Activated CD4-positive, alpha-beta T cell treated with anti-CD3 and anti-CD28 coated beads, Interleukin-10, Interleukin-2, amounts not matched to agents 100 ng/mL and 50 ng/mL, durations not matched to agents 16 hours and 8 hours (primary cell): ENCODE results near the gene DDA1.

ENCODE experiments used
- DNase-seq: peaks from one replicate; pipeline ENCODE4 v3.0.0-alpha.2; 2020

The DDA1 gene

DNA sequence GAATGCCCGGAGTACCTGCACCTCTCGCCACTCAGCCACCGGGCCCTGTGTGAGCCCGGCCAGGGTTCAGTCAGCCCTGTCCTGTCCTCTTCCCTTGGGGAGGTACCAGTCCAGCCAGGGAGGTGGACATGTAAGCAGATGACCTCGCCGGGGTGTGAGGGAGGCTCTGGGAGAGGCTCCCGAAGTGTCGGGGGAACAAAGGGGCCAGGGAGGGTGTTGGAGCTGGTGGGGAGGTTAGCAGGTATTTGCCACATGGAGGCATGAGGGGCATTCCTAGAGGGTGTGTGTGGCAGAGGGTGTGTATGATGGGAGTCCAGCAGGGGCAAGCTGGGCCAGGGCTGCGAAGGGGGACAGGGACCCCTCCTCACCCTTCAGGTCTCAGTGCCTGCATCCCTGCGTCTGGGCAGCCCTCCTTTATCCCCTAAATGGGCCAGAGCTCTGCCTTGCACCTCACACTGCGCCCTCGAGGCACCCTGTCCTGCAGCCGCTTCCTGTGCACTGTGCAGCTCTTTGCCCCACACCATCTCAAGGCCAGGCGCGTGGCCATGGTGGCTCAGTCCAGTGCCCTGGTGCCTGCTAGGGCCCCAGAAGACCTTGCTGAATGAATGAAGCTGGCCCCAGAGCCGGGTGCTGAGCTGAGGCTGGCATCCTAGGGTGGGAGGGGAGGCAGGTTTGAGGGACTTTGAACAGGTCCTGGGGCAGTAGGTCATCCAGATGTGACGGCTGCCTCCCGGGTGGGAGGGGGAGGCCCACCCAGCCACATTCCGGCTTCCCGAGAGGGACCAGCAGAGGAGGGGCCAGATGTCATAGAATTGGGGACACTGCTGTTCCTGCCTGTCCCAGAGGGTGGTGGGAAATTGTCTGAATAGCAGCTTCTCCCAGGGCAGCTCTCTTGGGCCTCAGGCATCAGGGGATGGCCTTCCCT is 3.1 kb downstream of the DDA1 start:
- DNase-seq, result no peak

DNA sequence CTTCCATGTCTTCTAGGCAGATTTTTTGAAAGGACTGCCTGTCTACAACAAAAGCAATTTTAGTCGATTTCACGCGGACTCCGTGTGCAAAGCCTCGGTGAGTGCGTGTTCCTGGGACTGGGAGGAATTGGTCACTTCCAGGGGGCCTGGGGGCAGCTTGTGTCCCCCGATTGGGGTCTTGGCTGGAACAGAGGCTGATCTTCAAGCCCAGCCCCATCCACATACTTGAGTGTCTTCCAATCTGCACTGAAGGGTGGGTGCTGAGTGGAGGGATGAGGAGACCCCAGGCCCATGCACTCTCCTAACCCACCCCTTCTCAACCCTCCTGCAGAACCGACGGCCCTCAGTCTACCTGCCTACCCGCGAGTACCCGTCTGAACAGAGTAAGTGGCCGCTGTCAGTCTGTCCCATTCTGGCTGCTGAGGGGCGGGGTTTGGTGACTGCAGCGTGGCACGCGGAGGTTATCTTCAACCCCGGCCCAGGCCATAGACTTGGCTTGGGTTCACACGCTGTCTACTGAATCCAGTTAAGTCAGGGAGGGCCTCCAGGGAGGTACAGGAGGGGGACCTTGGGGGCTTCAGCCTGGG is 4.7 kb downstream of the DDA1 start:
- DNase-seq, result no peak

DNA sequence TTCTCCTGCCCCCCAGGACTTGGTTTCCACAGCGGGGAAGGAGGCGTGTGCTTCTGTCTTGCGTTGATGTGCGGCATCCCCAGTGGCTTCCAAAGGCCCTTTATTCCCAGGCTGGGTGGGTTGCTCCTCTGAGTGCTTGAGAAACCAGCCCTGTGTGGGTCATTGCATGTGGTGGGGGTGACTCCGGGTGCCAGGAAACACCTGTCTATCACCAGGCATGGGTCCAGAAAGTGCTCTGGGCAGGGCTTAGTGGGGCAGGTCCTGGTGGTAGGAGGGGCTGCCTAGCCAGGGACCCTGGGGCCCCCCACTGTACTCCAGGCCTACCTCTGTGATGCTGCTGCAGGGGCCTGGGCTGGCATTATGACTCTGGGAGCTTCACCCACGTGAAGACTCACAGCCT is 9.6 kb downstream of the DDA1 start:
- DNase-seq, result no peak

DNA sequence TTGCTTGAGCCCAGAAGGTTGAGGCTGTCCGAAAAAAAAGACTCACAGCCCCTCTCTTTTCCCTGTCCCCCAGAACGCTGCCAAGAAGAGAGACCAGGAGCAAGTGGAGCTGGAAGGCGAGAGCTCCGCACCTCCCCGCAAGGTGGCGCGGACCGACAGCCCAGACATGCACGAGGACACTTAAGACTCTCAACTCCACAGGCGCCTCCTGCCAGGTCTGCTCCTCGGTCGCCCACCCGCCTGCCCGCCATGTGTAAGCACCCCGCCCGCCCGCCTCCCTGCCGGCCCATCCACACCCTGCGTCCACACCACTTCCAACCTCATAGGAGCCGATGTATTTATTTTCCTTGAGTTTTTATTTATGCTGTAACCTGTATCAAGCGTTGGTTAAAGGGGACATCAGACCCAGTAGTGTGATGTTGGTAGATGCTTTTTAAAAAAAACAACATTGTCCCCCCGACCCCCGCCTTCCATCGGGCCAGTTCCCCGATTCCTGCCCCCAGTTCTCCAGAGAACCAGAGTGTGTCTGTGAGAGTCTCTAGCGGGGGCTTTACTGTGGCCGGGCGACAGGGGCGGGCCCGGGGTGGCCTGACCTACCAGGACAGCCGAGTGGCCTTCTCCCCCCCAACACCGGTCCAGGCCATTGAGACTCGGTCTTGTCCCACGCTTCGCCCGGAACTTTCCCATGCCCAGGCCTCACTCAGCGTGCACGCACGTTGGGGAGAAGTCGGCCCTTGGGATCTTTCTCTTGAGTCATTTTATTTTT is 10.3 kb downstream of the DDA1 start:
- no peak for DNase-seq

DNA sequence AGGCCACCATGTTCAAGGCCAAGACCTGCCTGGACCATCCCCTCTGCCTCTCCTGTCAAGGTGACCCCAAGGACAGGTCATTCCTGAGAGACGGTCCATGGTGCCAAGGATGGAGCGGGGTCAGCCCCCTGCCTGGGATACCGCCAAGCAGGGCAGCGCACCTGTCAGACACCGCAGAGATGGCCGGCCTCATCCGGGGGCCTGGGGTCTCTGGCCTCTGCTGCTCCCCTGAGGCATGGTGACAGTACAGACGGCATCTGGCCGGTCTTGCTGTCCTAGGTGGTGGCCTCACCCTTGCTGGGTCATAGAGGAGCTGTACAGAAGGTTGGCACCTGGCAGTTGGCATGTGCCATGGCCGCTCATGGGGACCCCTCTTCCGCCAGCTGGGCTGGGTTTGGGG is 11.1 kb downstream of the DDA1 start:
- no peak for DNase-seq

DNA sequence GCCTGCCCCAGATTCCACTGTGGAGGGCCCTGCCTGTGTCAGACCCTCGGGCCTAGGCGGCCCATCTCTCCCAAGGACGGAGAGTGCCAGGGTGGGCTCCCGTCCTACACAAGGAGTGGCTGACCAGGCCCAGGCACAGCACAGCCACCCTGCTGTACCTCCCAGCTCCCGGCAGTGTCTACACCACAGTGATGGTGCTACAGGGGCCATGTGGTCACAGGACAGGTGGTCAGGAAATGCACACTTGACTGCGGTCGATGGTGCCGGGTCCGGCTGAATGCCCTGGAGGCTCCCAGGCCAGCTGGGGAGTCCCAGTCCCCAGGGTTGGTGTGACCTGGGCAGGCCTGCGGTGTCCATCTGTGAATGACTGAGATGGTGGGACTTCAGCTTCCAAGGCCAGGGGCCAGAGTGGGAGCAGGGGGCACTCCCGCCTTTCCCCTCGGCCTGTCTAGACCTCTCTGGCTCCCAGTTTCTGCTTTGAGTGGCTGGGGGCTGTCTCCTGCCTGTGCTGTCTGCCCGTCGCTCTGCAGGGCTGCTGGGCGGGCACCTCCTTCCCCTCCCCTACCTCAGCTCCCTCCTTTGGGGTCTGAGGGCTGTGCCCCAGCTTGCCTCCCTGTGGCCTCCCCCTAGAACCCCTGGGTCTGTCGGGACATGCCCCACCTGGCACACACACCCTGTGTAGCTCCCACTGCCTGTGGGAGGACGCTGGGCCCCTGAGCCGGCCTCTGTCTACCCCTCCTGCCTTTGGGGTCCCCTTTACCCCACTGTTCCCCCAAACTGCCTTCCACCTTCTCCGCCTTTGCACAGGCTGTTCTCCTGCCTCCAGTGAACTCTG is 12.5 kb downstream of the DDA1 start:
- no peak for DNase-seq

DNA sequence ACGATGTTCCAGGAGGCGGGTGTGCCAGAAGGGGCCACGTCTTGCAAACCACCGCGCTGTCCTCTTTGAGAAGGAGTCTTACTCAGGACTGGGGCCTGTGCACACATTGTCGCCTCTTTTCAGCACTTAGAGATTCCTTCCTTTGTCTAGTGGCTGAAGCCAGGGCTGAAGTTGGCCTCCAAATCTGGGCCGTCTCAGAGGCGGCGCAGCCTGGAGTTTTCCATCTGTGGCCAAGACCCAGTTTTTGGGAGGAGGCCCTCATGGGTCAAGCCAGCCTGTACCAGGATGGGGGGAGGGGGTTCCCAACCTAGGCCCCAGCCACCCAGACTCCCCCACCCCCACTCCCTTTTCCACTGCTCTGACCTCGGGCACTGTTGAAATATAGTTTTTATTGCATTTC is 13.5 kb downstream of the DDA1 start:
- DNase-seq, result no peak

DNA sequence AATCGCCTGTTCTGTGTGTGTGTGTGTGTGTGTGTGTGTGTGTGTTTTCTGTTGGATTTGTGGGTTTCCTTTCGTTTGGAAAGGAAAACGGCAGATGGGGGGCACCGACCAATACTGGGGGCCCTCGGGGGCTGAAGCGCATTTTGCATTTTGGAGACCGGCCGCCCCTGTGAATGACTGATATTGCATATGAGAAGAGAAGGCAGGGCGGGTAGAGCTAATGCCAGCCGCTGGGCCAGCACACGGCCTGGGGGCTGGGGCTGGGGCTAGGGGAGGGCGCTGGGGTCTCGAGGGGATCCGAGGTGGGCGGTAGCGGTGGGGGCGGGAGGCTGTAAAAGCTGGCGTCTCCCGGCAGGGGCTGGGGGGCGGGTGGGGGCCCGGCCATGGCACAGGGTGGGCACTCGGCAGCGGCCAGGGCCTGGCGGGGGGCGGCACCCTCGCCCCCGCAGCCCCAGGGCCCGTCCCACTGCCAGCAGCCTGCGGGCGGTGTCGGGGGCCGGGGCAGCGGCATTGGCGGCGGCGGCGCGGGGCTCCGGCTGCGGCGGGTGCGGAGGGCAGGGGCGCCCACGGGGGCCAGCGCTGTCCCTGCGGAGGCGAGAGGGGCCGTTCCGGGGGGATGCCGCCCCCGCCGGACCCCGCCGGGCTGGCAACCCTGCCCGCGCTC is 14.1 kb downstream of the DDA1 start:
- no peak for DNase-seq

DNA sequence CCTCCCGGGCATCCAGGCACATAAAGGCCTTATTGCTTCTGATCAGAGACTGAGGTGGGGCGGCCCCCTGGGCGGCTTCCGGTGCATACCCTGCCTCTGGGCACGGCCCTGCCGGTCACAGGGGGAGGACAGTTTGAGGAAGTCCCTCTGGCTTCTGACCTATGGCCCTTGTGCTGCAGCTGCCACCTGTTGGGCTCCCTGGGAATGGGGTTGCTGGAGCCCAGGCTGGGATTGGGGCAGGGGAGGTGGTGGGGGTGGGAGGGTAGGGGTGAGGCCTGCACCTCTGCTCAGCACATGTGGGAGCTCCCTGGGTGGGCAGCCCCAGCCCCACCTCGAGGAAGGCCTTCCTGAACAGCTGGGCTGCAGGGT is 14.6 kb downstream of the DDA1 start:
- DNase-seq, result no peak

DNA sequence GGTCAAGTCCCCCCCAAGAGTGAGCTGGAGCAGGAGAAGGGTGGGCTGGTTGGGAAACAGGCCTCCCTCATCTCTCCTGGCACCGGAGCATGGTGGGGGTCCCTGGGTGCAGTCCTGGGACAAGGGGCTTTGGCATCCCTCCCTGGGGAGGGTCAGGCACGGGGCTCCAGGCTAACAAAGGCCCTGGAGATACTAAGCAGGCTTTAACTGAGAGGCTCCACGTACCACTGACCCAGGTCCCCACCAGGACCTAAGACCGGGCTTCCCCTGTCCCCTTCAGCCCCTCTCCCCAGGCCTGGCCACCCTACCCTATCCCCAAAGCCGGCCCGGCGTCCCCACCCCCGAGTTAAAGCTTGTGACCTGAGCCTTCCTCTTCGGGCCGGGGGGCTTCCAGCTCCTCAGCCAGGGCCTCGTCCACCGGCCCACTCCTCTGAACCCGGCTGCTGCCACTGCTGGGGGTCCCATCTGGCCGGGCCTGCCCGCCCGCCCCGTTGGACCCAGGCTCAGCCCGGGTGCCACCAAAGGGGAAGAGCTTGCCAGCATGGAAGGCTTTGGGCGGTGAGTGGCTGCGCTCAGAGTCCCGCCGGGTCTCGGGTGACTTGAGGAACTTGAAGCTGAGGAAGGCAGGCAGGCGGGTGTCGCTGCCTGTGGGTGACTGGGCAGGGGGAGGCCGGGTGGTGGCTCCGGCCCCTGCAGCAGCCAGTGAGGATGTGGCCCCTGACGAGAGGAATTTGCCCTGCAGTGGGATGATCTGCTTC is 15.2 kb downstream of the DDA1 start:
- no peak for DNase-seq

DNA sequence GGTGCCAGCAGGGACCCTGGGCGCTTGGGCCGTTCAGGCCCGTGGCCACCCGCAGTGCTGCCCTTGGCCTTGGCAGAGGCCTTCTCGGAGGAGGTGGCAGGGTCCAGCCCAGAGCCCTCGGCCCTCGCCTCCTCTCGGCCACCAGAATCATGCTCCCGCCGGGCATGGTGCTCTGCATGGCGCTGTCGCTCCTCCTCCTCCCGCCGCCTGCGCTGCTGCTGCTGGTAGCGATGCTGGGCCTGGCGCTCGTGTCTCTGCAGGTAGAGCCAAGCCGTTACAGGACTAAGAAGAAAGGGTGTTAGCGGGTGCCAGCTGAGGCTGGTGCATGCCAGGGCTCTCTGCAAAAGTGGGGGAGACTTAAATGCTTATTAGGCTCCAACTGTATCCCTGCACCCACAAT is 15.8 kb downstream of the DDA1 start:
- no peak for DNase-seq

DNA sequence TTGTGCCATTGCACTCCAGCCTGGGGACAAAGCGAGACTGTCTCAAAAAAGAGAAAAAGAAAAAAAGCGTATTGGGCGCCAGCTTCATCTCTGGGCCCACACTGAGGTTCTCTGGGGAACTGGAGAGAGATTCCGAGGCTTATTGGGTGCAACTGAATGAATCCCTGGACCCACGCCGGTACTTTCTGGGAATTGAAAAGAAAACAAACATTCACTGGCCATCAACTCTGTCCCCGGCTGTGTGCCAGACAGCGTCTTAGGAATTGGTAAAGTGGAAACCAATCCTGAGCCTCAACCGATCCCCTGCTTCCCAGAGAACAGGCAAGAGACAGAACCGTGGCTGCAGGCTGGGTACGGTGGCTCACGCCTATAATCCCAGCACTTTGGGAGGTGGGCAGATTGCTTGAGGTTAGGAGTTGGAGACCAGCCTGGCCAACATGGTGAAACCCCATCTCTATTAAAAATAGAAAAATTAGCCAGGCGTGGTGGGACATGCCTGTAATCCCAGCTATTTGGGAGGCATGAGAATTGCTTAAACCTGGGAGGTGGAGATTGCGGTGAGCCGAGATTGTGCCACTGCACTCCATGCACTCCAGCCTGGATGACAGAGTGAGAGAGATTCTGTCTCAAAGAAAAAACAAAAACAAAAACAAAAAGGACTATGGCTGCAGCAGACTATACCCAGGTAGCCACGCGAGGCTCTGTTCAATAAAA is 16.7 kb downstream of the DDA1 start:
- no peak for DNase-seq

DNA sequence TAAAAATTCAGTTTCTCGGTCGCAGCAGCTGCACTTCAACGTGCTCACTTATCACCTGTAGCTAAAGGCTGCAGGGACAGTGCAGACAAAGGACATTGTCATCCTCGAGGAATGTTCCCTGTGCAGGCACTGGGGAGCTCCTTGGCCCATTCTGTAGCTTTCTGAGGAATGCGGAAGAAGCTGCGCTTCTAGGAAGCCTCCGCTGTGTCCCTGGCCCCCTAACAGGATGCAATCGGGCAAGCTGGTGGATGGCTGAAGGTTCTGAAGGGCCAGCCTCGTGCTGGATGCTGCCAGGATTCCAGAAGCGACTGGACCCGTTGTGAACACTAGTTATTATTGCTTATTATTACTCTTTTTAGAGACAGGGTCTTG is 17.2 kb downstream of the DDA1 start:
- DNase-seq, result no peak

DNA sequence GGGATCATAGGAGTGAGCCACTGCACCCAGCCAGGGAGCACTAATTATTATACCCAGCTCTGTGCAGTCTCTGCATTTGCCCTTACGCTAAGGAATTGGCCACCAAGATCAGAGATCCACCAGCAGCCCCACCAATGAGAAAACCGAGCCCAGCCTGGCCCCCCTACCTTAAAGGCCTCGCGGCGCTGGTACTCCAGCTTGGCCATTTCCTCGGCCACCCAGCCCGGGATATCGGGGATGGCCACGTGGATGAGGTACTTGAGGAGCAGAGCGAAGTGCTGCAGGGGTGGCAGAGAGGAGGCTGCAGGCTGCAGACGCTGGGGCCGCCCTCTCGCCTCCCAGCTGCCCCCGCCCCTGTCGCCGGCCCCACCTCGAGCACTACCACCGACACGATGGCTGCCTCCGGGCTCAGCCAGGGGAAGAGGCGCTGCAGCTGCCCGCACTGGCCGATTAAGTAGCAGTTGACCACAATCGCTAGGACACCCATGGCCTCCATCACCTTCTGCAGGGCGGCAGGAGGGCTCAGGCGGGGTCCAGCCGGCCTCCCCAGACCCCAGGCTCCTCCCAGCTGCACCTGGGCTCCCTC is 17.8 kb downstream of the DDA1 start:
- DNase-seq, result no peak

DNA sequence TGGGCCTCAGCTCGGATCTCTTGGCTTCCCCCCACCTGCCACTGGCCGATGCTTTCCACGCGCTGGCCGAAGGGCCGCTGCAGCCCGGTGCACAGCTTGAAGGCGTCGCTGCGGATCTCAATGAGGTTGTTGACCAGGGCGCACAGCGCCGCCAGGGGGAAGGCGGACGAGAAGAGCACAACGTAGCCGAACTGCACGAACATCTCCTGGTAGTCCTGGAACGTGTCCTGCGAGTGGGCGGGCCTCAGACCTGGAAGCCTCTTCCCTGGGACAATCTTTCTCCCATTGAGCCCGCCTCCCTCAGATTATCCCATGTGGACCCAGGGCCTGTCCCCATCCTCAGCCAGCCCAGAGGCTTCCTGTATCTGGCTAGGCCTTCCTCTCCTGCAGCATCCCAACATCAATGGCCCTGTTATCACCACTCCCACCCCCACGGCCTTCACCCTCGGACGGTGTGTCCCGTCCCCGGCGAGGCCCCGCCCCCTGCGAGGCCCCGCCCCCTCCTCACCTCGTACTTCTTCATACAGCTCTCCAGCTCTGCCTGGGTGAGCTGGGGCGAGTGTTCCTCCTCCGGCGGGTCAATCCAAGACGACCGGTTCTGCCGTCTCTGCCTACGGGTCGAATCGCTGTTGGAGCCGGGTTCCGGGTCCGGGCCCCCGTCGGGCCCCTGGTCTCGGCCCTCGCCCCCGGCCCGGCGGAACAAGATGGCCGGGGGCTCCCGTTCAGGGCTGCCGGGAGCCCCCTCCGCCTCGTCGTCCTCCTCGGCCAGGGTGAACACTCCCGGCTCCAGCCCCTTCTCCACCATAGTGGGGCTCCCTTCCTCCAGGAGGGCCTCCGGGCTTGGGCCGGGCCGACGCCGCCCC is 18.5 kb downstream of the DDA1 start:
- DNase-seq, result peak; percentile 55

DNA sequence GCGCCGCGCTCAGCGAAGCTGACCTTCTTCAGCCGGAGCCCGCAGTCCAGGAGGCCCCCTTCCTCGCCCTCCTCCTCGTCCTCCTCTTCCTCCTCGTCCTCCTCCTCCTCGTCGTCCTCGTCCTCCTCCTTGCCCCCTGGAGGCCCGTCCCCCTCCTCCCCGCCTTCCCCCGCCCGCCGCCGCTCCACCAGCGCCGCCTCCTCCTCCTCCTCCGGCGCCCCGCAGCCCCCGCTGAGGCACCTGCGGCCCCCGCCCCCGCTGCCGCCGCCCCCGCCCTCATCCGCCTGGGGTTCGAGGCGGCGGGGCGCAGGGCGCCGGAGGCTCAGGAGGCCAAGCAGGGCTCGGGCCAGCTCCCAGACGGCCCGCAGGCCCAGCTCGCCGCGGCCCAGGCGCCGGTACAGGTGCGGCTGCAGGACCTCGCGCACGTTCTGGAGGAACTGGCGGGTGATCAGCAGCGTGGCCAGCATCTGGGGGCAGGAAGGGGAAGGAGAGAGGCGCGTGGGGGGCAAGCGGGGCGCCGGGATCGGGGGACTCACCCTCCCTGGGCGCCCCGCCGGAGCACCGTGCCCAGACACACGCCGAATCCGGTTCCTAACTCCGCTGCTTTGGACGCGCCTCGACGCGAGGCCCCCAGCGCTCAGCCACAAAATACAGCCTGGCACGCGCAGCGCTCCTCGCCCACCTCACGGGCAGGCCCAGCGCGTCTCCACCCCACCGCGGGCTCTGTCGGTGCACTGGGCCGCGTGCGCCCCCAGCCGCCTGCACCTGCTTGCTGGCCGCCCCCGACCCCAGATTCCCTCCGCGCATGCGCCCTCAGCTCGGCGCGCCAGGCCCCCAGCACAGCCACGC is 19.4 kb downstream of the DDA1 start:
- DNase-seq, result no peak

DNA sequence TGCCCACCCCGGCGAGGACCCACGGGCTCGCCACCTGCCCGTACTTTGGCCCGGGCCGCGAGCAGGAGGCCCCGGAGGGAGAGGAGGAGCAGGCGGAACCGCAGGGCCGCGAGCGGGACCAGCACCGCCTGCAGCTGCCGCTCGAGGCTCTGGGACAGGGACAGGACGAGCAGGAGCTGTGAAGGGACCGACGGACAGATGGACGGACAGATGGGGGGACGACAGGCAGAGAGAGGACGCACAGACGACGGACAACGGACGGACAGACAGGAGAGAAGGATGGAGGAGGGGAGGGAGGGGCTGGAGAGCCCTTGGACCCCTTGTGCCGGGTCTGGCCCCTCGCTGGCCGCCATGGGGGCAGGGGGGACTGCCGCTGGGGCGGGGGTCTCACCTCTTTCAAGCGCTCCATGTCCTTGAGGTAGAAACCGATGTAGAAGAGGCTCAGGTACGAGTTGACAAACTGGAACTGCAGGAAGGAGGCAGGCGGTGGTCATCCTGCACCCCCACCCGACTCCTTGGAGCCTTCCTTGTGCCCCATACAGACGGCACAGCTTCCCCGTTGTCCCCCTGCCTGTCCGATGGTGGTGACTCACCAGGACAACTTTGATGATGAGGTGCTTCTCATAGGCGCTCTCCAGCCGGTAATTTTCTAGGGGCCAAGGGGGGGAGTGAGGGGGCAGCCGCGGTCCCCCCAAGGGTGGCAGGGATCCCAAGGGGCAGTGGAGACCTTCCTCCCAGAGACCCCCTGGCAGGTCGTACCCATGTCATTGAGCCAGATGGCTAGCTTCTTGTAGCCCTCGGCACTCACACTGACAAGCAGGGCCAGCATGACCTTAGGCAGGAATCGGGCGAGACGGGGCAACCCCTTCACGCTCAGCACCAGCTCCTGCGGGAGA is 20.3 kb downstream of the DDA1 start:
- no peak for DNase-seq
